Lower leg skin (tissue), 3 donors: ENCODE measurements around the gene MIPOL1.

ENCODE experiments used
- CTCF ChIP-seq, 3 donors: fragments of 450-650 bp; IDR thresholded peaks; one replicate each; pipeline ENCODE4 v1.5.1; 2016; ENCODE audit warnings: antibody characterized with exemption in 3 of 3, mild to moderate bottlenecking in 3 of 3, moderate library complexity in 2 of 3
- POLR2A ChIP-seq, 2 donors: fragments of 450-650 bp; IDR thresholded peaks; one replicate each; pipeline ENCODE4 v1.6.1; 2016 to 2017; ENCODE audit warnings: antibody characterized with exemption in 2 of 2, mild to moderate bottlenecking in 1 of 2, moderate library complexity in 1 of 2

DNA sequence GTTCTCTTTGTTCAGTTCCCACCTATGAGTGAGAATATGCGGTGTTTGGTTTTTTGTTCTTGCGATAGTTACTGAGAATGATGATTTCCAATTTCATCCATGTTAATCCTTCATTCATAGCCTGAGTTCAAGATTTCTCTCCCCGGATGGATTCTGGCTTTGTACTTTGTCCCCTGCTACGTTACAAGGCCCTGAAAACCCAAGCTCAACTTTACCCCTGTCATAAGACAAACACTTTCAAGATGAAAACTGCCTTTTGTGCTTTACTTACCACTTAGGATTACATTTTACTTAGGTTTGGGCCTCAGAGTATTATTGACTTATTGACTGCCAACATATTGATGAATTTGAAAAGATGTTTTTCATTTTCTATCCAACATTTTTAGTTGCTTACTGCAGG is 361.0 kb downstream of the MIPOL1 start:
- TF ChIP-seq CTCF (IDR thresholded peaks at IDR 0.05) (no peak), POLR2A (IDR thresholded peaks at IDR 0.05) (no peak)
